GM23338 (cell line): ENCODE data around the gene WASL. TPM values are rescaled to one million over a fixed set of nuclear protein-coding genes. Genes with fewer than 3 reads are reported as not detected.
"Not testable (repeated sequence)": the region's sequence is repeated elsewhere in the genome, so short reads cannot be mapped to it uniquely, and the experiment has no call there.

Experiments
- ATAC-seq: fragments of 200-7000 bp; cut with Tn5 transposase; 3 replicates; pipeline ENCODE4 v1.9.1; 2020
- DNase-seq: peaks from one replicate; pipeline ENCODE4 v3.0.0-alpha.2; 2015; ENCODE audit warnings: low spot score
- H2AFZ ChIP-seq: fragments of 200-600 bp; sonication (generic); 2 replicates; pipeline ENCODE4 v1.8.0; 2016; ENCODE audit warnings: antibody characterized with exemption, mild to moderate bottlenecking, moderate library complexity
- H3F3A ChIP-seq: fragments of 200-600 bp; sonication (generic); replicated peaks from 2 replicates; pipeline ENCODE4 v1.8.0; 2017; ENCODE audit warnings: antibody characterized with exemption, mixed run types, low read depth
- H3K27ac ChIP-seq: fragments of 200-600 bp; sonication (generic); 2 replicates; pipeline ENCODE4 v1.6.1; 2016; ENCODE audit warnings: low read depth
- H3K27me3 ChIP-seq: fragments of 200-600 bp; sonication (generic); 2 replicates; pipeline ENCODE4 v1.8.0; 2016; ENCODE audit warnings: mild to moderate bottlenecking, mixed run types, moderate library complexity; ENCODE audit not compliant: insufficient read depth
- H3K36me3 ChIP-seq: fragments of 200-600 bp; sonication (generic); 2 replicates; pipeline ENCODE4 v1.8.0; 2016; ENCODE audit warnings: mild to moderate bottlenecking; ENCODE audit not compliant: insufficient read depth
- H3K4me1 ChIP-seq: fragments of 200-600 bp; sonication (generic); 2 replicates; pipeline ENCODE4 v1.8.0; 2016; ENCODE audit warnings: mild to moderate bottlenecking, moderate library complexity; ENCODE audit not compliant: insufficient read depth
- H3K4me2 ChIP-seq: fragments of 200-600 bp; sonication (generic); 2 replicates; pipeline ENCODE4 v1.7.1; 2017; ENCODE audit warnings: mixed run types
- H3K4me3 ChIP-seq: fragments of 200-600 bp; sonication (generic); 2 replicates; pipeline ENCODE4 v1.6.1; 2016; ENCODE audit warnings: mixed run types
- H3K79me2 ChIP-seq: fragments of 200-600 bp; sonication (generic); replicated peaks from 2 replicates; pipeline ENCODE4 v1.8.0; 2017; ENCODE audit warnings: mild to moderate bottlenecking; ENCODE audit not compliant: insufficient read depth
- H3K9me2 ChIP-seq: fragments of 200-600 bp; sonication (generic); 2 replicates; pipeline ENCODE4 v1.8.0; 2017; ENCODE audit not compliant: insufficient read depth
- H4K20me1 ChIP-seq: fragments of 200-600 bp; sonication (generic); replicated peaks from 2 replicates; pipeline ENCODE4 v1.8.0; 2017; ENCODE audit warnings: mild to moderate bottlenecking; ENCODE audit not compliant: insufficient read depth
- H3K27ac Mint-ChIP-seq: 2 replicates; pipeline ENCODE4 v1.8.0; 2020; ENCODE audit warnings: inconsistent platforms, mild to moderate bottlenecking, moderate library complexity, mixed read lengths
- H3K27me3 Mint-ChIP-seq: 3 replicates; pipeline ENCODE4 v1.8.0; 2022; ENCODE audit warnings: low read depth, mild to moderate bottlenecking, moderate library complexity, mixed read lengths, inconsistent platforms; ENCODE audit not compliant: insufficient read depth, poor library complexity
- H3K36me3 Mint-ChIP-seq: 3 replicates; pipeline ENCODE4 v1.8.0; 2021; ENCODE audit warnings: low read depth, mild to moderate bottlenecking, inconsistent platforms, moderate library complexity, mixed read lengths
- H3K4me1 Mint-ChIP-seq: 3 replicates; pipeline ENCODE4 v1.8.0; 2020; ENCODE audit warnings: mild to moderate bottlenecking, inconsistent platforms, mixed read lengths
- H3K4me3 Mint-ChIP-seq: 3 replicates; pipeline ENCODE4 v1.8.0; 2021; ENCODE audit warnings: moderate library complexity, mild to moderate bottlenecking, inconsistent platforms, mixed read lengths
- H3K9me3 Mint-ChIP-seq: 3 replicates; pipeline ENCODE4 v1.8.0; 2020; ENCODE audit warnings: moderate library complexity, mild to moderate bottlenecking, inconsistent platforms, mixed read lengths
- CREB1 ChIP-seq: fragments of 250-450 bp; sonication (Bioruptor Pico); IDR thresholded peaks from 2 replicates; pipeline ENCODE4 v1.5.0; 2020; ENCODE audit warnings: low read depth, mild to moderate bottlenecking, moderate library complexity
- EZH2 ChIP-seq: fragments of 200-600 bp; sonication (generic); IDR thresholded peaks from one replicate; pipeline ENCODE4 v1.8.0; 2017; ENCODE audit warnings: antibody characterized with exemption, mild to moderate bottlenecking, low read depth; ENCODE audit not compliant: unreplicated experiment
- NANOG ChIP-seq: IDR thresholded peaks from 2 replicates; pipeline ENCODE4 v1.6.1; 2016; ENCODE audit warnings: antibody characterized with exemption, borderline replicate concordance
- POLR2AphosphoS5 ChIP-seq: IDR thresholded peaks from 2 replicates; pipeline ENCODE4 v1.6.1; 2016; ENCODE audit warnings: antibody characterized with exemption, low read depth
- polyA plus RNA-seq: library from polyadenylated mRNA; unstranded; fragments of >200 nt; fragmentation: Nextera tagmentation; extraction: Ambion mirVana; gene quantifications from 2 replicates; pipeline ENCODE4 v1.2.1, GENCODE V29; 2016
- total RNA-seq: library from RNA; depleted of rRNA; stranded (reverse); fragments of >200 nt; shearing (Covaris generic); gene quantifications from 2 replicates; pipeline ENCODE4 v1.2.3, GENCODE V29; 2014
- TF ChIP-seq, protein P1 (sequence below): IDR thresholded peaks from one replicate; pipeline ENCODE4 v1.6.1; 2018; ENCODE audit warnings: antibody characterized with exemption; ENCODE audit not compliant: unreplicated experiment
- TF ChIP-seq, protein P2 (sequence below): fragments of 250-450 bp; sonication (Bioruptor Pico); IDR thresholded peaks from 2 replicates; pipeline ENCODE4 v1.5.0; 2020; ENCODE audit warnings: mild to moderate bottlenecking, moderate library complexity

Gene WASL
- total and polyA plus RNA-seq, 2 experiments from 2014 or later: 36.4 to 45.3 TPM

DNA sequence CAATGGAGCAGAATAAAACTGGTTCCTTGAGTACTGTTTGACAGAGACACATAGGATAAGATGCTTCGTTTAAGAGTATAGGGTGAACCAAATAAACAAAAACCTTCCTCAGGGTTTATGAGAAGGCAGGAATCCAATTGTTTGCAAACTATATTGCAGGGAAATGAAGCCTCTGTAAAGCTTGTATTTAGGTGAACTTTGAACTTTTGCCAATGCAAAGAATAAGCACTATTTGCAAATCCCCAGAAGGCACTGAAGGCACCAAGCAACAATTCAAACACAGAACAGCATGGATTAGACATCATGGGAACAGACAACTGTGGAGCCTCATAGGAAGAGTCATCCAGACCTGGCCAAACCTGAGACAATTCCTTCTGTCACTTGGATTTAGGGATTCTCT is 47.1 kb upstream of the WASL start (continued):
- TF ChIP-seq, protein P1, sequence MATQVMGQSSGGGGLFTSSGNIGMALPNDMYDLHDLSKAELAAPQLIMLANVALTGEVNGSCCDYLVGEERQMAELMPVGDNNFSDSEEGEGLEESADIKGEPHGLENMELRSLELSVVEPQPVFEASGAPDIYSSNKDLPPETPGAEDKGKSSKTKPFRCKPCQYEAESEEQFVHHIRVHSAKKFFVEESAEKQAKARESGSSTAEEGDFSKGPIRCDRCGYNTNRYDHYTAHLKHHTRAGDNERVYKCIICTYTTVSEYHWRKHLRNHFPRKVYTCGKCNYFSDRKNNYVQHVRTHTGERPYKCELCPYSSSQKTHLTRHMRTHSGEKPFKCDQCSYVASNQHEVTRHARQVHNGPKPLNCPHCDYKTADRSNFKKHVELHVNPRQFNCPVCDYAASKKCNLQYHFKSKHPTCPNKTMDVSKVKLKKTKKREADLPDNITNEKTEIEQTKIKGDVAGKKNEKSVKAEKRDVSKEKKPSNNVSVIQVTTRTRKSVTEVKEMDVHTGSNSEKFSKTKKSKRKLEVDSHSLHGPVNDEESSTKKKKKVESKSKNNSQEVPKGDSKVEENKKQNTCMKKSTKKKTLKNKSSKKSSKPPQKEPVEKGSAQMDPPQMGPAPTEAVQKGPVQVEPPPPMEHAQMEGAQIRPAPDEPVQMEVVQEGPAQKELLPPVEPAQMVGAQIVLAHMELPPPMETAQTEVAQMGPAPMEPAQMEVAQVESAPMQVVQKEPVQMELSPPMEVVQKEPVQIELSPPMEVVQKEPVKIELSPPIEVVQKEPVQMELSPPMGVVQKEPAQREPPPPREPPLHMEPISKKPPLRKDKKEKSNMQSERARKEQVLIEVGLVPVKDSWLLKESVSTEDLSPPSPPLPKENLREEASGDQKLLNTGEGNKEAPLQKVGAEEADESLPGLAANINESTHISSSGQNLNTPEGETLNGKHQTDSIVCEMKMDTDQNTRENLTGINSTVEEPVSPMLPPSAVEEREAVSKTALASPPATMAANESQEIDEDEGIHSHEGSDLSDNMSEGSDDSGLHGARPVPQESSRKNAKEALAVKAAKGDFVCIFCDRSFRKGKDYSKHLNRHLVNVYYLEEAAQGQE: no peak
- TF ChIP-seq, protein P2, sequence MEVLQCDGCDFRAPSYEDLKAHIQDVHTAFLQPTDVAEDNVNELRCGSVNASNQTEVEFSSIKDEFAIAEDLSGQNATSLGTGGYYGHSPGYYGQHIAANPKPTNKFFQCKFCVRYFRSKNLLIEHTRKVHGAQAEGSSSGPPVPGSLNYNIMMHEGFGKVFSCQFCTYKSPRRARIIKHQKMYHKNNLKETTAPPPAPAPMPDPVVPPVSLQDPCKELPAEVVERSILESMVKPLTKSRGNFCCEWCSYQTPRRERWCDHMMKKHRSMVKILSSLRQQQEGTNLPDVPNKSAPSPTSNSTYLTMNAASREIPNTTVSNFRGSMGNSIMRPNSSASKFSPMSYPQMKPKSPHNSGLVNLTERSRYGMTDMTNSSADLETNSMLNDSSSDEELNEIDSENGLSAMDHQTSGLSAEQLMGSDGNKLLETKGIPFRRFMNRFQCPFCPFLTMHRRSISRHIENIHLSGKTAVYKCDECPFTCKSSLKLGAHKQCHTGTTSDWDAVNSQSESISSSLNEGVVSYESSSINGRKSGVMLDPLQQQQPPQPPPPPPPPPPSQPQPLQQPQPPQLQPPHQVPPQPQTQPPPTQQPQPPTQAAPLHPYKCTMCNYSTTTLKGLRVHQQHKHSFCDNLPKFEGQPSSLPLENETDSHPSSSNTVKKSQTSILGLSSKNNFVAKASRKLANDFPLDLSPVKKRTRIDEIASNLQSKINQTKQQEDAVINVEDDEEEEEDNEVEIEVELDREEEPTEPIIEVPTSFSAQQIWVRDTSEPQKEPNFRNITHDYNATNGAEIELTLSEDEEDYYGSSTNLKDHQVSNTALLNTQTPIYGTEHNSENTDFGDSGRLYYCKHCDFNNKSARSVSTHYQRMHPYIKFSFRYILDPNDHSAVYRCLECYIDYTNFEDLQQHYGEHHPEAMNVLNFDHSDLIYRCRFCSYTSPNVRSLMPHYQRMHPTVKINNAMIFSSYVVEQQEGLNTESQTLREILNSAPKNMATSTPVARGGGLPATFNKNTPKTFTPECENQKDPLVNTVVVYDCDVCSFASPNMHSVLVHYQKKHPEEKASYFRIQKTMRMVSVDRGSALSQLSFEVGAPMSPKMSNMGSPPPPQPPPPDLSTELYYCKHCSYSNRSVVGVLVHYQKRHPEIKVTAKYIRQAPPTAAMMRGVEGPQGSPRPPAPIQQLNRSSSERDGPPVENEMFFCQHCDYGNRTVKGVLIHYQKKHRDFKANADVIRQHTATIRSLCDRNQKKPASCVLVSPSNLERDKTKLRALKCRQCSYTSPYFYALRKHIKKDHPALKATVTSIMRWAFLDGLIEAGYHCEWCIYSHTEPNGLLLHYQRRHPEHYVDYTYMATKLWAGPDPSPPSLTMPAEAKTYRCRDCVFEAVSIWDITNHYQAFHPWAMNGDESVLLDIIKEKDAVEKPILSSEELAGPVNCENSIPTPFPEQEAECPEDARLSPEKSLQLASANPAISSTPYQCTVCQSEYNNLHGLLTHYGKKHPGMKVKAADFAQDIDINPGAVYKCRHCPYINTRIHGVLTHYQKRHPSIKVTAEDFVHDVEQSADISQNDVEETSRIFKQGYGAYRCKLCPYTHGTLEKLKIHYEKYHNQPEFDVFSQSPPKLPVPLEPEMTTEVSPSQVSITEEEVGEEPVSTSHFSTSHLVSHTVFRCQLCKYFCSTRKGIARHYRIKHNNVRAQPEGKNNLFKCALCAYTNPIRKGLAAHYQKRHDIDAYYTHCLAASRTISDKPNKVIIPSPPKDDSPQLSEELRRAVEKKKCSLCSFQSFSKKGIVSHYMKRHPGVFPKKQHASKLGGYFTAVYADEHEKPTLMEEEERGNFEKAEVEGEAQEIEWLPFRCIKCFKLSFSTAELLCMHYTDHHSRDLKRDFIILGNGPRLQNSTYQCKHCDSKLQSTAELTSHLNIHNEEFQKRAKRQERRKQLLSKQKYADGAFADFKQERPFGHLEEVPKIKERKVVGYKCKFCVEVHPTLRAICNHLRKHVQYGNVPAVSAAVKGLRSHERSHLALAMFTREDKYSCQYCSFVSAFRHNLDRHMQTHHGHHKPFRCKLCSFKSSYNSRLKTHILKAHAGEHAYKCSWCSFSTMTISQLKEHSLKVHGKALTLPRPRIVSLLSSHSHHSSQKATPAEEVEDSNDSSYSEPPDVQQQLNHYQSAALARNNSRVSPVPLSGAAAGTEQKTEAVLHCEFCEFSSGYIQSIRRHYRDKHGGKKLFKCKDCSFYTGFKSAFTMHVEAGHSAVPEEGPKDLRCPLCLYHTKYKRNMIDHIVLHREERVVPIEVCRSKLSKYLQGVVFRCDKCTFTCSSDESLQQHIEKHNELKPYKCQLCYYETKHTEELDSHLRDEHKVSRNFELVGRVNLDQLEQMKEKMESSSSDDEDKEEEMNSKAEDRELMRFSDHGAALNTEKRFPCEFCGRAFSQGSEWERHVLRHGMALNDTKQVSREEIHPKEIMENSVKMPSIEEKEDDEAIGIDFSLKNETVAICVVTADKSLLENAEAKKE (CRISPR knock-in tag): no peak
- TF ChIP-seq CREB1 (CRISPR knock-in tag) (no peak), NANOG (no peak), POLR2AphosphoS5 (no peak), EZH2 (no peak)

- not testable (repeated sequence) for H3K27me3 Mint-ChIP-seq, H3K4me1 ChIP-seq, H3K4me3 ChIP-seq, H3F3A ChIP-seq, H3K36me3 ChIP-seq, H3K27ac ChIP-seq, H4K20me1 ChIP-seq, H3K9me2 ChIP-seq, H3K36me3 Mint-ChIP-seq, H3K27ac Mint-ChIP-seq, H3K4me2 ChIP-seq, DNase-seq, H3K4me3 Mint-ChIP-seq, H3K27me3 ChIP-seq, H3K79me2 ChIP-seq, H2AFZ ChIP-seq, ATAC-seq
- peaks cover 19% of the 10 kb centered on the region for H3K4me1 Mint-ChIP-seq
- peaks cover 12% of the 10 kb centered on the region; the same call in 2 of the 3 replicates for H3K9me3 Mint-ChIP-seq
Measured at GRCh38 chr7:123795116-123795515, 46.3 kb upstream of the WASL start.
